Aorta (tissue), 5 donors: ENCODE results near the gene DLG1. TPM values are rescaled to one million over a fixed set of nuclear protein-coding genes. Genes with fewer than 3 reads are reported as not detected.

Experiments
- ATAC-seq: fragments of 200-7000 bp; cut with Tn5 transposase; one replicate; pipeline ENCODE4 v1.9.1; 2022; ENCODE audit warnings: moderate library complexity; ENCODE audit not compliant: low FRiP score
- DNase-seq, 2 donors: peaks; one replicate each; pipeline ENCODE4 v3.0.0-alpha.2; 2020
- H3K27ac ChIP-seq, 2 donors: one replicate each; pipeline ENCODE4 v1.5.1; 2013; ENCODE audit warnings: low read length in 2 of 2, mild to moderate bottlenecking in 2 of 2, moderate library complexity in 2 of 2, control low read depth in 1 of 2, inconsistent platforms in 1 of 2, low read depth in 1 of 2
- H3K27me3 ChIP-seq, 2 donors: one replicate each; pipeline ENCODE4 v1.6.1; 2013; ENCODE audit warnings: control low read depth in 1 of 2, low read length in 1 of 2, mild to moderate bottlenecking in 1 of 2, moderate library complexity in 1 of 2; ENCODE audit not compliant: insufficient read depth in 2 of 2, control insufficient read depth in 1 of 2
- H3K36me3 ChIP-seq, 2 donors: one replicate each; pipeline ENCODE4 v1.6.1; 2013; ENCODE audit warnings: control low read depth in 1 of 2, low read length in 1 of 2, mild to moderate bottlenecking in 1 of 2; ENCODE audit not compliant: insufficient read depth in 2 of 2, control insufficient read depth in 1 of 2
- H3K4me1 ChIP-seq, 2 donors: one replicate each; pipeline ENCODE4 v1.6.1; 2013; ENCODE audit warnings: low read length in 2 of 2, control low read depth in 1 of 2, mild to moderate bottlenecking in 1 of 2, moderate library complexity in 1 of 2; ENCODE audit not compliant: insufficient read depth in 2 of 2, control insufficient read depth in 1 of 2
- H3K4me3 ChIP-seq, 2 donors: one replicate each; pipeline ENCODE4 v1.5.1; 2013; ENCODE audit warnings: low read length in 2 of 2, control low read depth in 1 of 2, mild to moderate bottlenecking in 1 of 2
- H3K9me3 ChIP-seq: one replicate; pipeline ENCODE4 v1.6.1; 2013; ENCODE audit warnings: mild to moderate bottlenecking, low read length; ENCODE audit not compliant: control insufficient read depth
- WGBS, 2 donors: extraction: QIAGEN DNeasy Blood & Tissue Kit; methylation state at CpG; one replicate each; pipeline ENCODE4 v1.1.7; 2013; 5-methylcytosine and 5-hydroxymethylcytosine counted together
- intact Hi-C, 2 donors: fragments of 100-400 bp; cut with DNase I; formaldehyde crosslinking; loops; one replicate each; pipeline versions ENCODE4 v1.14.2 to v1.15.0; 2022
- polyA plus RNA-seq, 2 donors: library from polyadenylated mRNA; stranded (reverse); fragments of 200-250 nt; gene quantifications; one replicate each; pipeline ENCODE4 v1.2.3, GENCODE V29; 2013
- total RNA-seq, 2 donors: library from RNA; stranded (reverse); fragmentation: NEBNext Ultra II Directional; extraction: Animal tissue kit (Norgen Biotek cat#: 25700); gene quantifications; one replicate each; pipeline ENCODE4 v1.2.1, GENCODE V29; 2021
- donor health status: healthy with polysubstance abuse.
- donor health status: Bipolar disorder and iron deficiency.
- donor health status: DM: no; HTN: no; CAD: no.
- donor health status: DM: no; HTN: no; CAD: no.
- donor health status: DM: yes; HTN: yes; CAD: no.

DLG1 gene
- total and polyA plus RNA-seq, 4 donors: 21.2 to 100 (median 51.9) TPM

- WGBS, 2 donors: 89% methylated on average over 1 of the region's 1 CpG
- Histone ChIP-seq H3K9me3 (no peaks in the 10 kb centered on the region), H3K36me3 (peaks cover 0 to 1% of the 10 kb centered on the region in 2 donors), H3K4me3 (no peak overlapping the region), H3K27me3 (no peaks in the 10 kb centered on the region), H3K27ac (no peak overlapping the region), H3K4me1 (no peaks in the 10 kb centered on the region)
- DNase-seq: no peak
- intact Hi-C loops: no loop called here
- ATAC-seq: no peak
These were observed 193.7 kb downstream of the DLG1 start for GRCh38 chr3:197104738-197105137.

- Histone ChIP-seq H3K36me3 (peaks cover 0 to 2% of the 10 kb centered on the region in 2 donors), H3K4me3 (no peak overlapping the region), H3K27ac (no peak overlapping the region), H3K9me3 (no peaks in the 10 kb centered on the region), H3K27me3 (no peaks in the 10 kb centered on the region), H3K4me1 (no peaks in the 10 kb centered on the region)
- no peak for DNase-seq
- 91 to 97% methylated on average over 1 of the region's 1 CpG for WGBS, 2 donors
- intact Hi-C loops: no loop called here
- no peak for ATAC-seq
These were observed 194.6 kb downstream of the DLG1 start for GRCh38 chr3:197103766-197104165.

- H3K27ac ChIP-seq: no peak overlapping the region
- H3K36me3 ChIP-seq: no peaks in the 10 kb centered on the region
- no peak for ATAC-seq
- no peak overlapping the region for H3K4me3 ChIP-seq
- DNase-seq: no peak
- WGBS, 2 donors: 63 to 71% methylated on average over 1 of the region's 1 CpG
- H3K4me1 ChIP-seq: no peaks in the 10 kb centered on the region
- H3K9me3 ChIP-seq: no peaks in the 10 kb centered on the region
- H3K27me3 ChIP-seq: no peaks in the 10 kb centered on the region
- intact Hi-C loops: no loop called here
These were observed 204.5 kb downstream of the DLG1 start for GRCh38 chr3:197093871-197094270.

GRCh38 chr3:197088370-197088769, 210.0 kb downstream of the DLG1 start:
- Histone ChIP-seq H3K4me1 (no peaks in the 10 kb centered on the region), H3K36me3 (no peaks in the 10 kb centered on the region), H3K27me3 (no peaks in the 10 kb centered on the region), H3K27ac (no peak overlapping the region), H3K4me3 (no peak overlapping the region), H3K9me3 (no peaks in the 10 kb centered on the region)
- DNase-seq: no peak
- intact Hi-C loops: no loop called here
- no peak for ATAC-seq
- 64 to 70% methylated on average over 3 of the region's 3 CpGs for WGBS, 2 donors

GRCh38 chr3:197085137-197085536, 213.3 kb downstream of the DLG1 start:
- no peak overlapping the region for H3K4me3 ChIP-seq
- no peaks in the 10 kb centered on the region for H3K4me1 ChIP-seq
- intact Hi-C loops: no loop called here
- no peaks in the 10 kb centered on the region for H3K9me3 ChIP-seq
- 92 to 94% methylated on average over 4 of the region's 4 CpGs for WGBS, 2 donors
- no peaks in the 10 kb centered on the region for H3K36me3 ChIP-seq
- DNase-seq (no peak), ATAC-seq (no peak)
- H3K27ac ChIP-seq: no peak overlapping the region
- no peaks in the 10 kb centered on the region for H3K27me3 ChIP-seq

GRCh38 chr3:197083486-197083885, 214.9 kb downstream of the DLG1 start:
- 75 to 78% methylated on average over 4 of the region's 4 CpGs for WGBS, 2 donors
- DNase-seq: peak in 1 of 2 donors; percentile 53
- no peaks in the 10 kb centered on the region for H3K36me3 ChIP-seq

GRCh38 chr3:197082871-197083270, 215.5 kb downstream of the DLG1 start:
- H3K4me3 ChIP-seq: no peak overlapping the region
- WGBS, 2 donors: 29 to 32% methylated on average over 2 of the region's 2 CpGs
- H3K36me3 ChIP-seq: no peaks in the 10 kb centered on the region
- DNase-seq (no peak), ATAC-seq (no peak)
- H3K4me1 ChIP-seq: no peaks in the 10 kb centered on the region
- H3K27ac ChIP-seq: no peak overlapping the region
- intact Hi-C loops: no loop called here
- H3K9me3 ChIP-seq: no peaks in the 10 kb centered on the region
- no peaks in the 10 kb centered on the region for H3K27me3 ChIP-seq

More at GRCh38 chr3:197083486-197083885, 214.9 kb downstream of the DLG1 start:
- intact Hi-C loops: no loop called here
- Histone ChIP-seq H3K27ac (no peak overlapping the region), H3K4me1 (no peaks in the 10 kb centered on the region), H3K4me3 (no peak overlapping the region), H3K9me3 (no peaks in the 10 kb centered on the region), H3K27me3 (no peaks in the 10 kb centered on the region)
- no peak for ATAC-seq

- no peak overlapping the region for H3K4me3 ChIP-seq
- H3K36me3 ChIP-seq: no peaks in the 10 kb centered on the region
- 98 to 99% methylated on average over 10 of the region's 10 CpGs for WGBS, 2 donors
- ATAC-seq (no peak), DNase-seq (no peak)
- no peaks in the 10 kb centered on the region for H3K9me3 ChIP-seq
- intact Hi-C loops: no loop called here
- H3K27me3 ChIP-seq: no peaks in the 10 kb centered on the region
- no peaks in the 10 kb centered on the region for H3K4me1 ChIP-seq
- no peak overlapping the region for H3K27ac ChIP-seq
These were observed 218.1 kb downstream of the DLG1 start for GRCh38 chr3:197080344-197080743.

- no peak for ATAC-seq
These were observed 222.0 kb downstream of the DLG1 start for GRCh38 chr3:197076415-197076814.

More at GRCh38 chr3:197076415-197076814, 222.0 kb downstream of the DLG1 start:
- no peak for DNase-seq
- 90 to 93% methylated on average over 4 of the region's 4 CpGs for WGBS, 2 donors
- Histone ChIP-seq H3K27ac (no peak overlapping the region), H3K4me3 (no peak overlapping the region), H3K9me3 (no peaks in the 10 kb centered on the region), H3K4me1 (no peaks in the 10 kb centered on the region), H3K36me3 (no peaks in the 10 kb centered on the region), H3K27me3 (no peaks in the 10 kb centered on the region)
- intact Hi-C loops: no loop called here
